K562 (cell line): ENCODE measurements around the gene ERFL. TPM values are rescaled to one million over a fixed set of nuclear protein-coding genes. Genes with fewer than 3 reads are reported as not detected.

Source experiments
- ATAC-seq: fragments of 200-7000 bp; cut with Tn5 transposase; 3 replicates; pipeline ENCODE4 v1.9.1; 2020; ENCODE audit warnings: moderate library complexity
- BruUV-seq: library from RNA; stranded (reverse); fragments of 400-500 nt; replicated peaks from 2 replicates; lab custom pipeline; 2021; lab: Mats Ljungman, UMichigan
- CTCF ChIA-PET: fragments of 300-600 bp; formaldehyde crosslinking; extraction: SDS; loops from one replicate; lab custom pipeline; 2021; ENCODE audit warnings: low intra/inter-chr PET ratio; lab: Yijun Ruan, JAX
- POLR2A ChIA-PET: fragments of 300-600, 350-650 bp; sonication (Branson Sonifier 250); formaldehyde crosslinking; extraction: SDS; loops from one replicate; lab custom pipeline; 2021; ENCODE audit warnings: antibody characterized with exemption, inconsistent platforms; lab: Yijun Ruan, JAX
- DNase-seq, 4 experiments: peaks; one replicate each; pipeline versions ENCODE4 v3.0.0 to v3.0.0-alpha.2; 2011 to 2018; ENCODE audit warnings: low spot score in 3 of 4, mixed read lengths in 3 of 4; ENCODE audit errors: extremely low read depth in 1 of 4
- FAIRE-seq: peaks from 2 replicates; lab custom pipeline; 2011; peaks lifted over from hg19 to GRCh38; lab: Jason Lieb, UNC
- H2AFZ ChIP-seq: 2 replicates; pipeline ENCODE4 v1.6.0; 2011; ENCODE audit warnings: low read depth, low read length, control low read depth, inconsistent platforms
- H3K27ac ChIP-seq: fragments of 200-600 bp; 3 replicates; pipeline ENCODE4 v1.8.0; 2011; ENCODE audit warnings: low read depth, mild to moderate bottlenecking, control low read depth, inconsistent platforms, low read length, moderate library complexity, mixed read lengths; ENCODE audit errors: extremely low read depth
- H3K27me3 ChIP-seq, 2 experiments: fragments of 300-600 bp in 1 of 2; 2 replicates in 1 of 2; 3 replicates in 1 of 2; pipeline versions ENCODE4 v1.6.0 to v1.8.0; 2011; ENCODE audit warnings: inconsistent platforms in 2 of 2, low read length in 2 of 2, mild to moderate bottlenecking in 1 of 2, mixed read lengths in 1 of 2, moderate library complexity in 1 of 2; ENCODE audit not compliant: control insufficient read depth in 2 of 2, insufficient read depth in 2 of 2
- H3K36me3 ChIP-seq: fragments of 300-600 bp; 3 replicates; pipeline ENCODE4 v1.8.0; 2011; ENCODE audit warnings: mild to moderate bottlenecking, low read length, inconsistent platforms; ENCODE audit not compliant: control insufficient read depth, insufficient read depth
- H3K4me1 ChIP-seq, 2 experiments: fragments of 200-600 bp in 1 of 2; replicated peaks in 1 of 2; 2 replicates in 1 of 2; 3 replicates in 1 of 2; pipeline versions ENCODE4 v1.5.1 to v1.8.0; 2011; ENCODE audit warnings: inconsistent platforms in 2 of 2, low read length in 2 of 2, mild to moderate bottlenecking in 1 of 2, mixed read lengths in 1 of 2, moderate library complexity in 1 of 2; ENCODE audit not compliant: control insufficient read depth in 2 of 2, insufficient read depth in 2 of 2
- H3K4me2 ChIP-seq: 2 replicates; pipeline ENCODE4 v1.6.1; 2011; ENCODE audit warnings: low read length, control low read depth, inconsistent platforms, mixed read lengths; ENCODE audit not compliant: insufficient read depth
- H3K4me3 ChIP-seq: fragments of 200-600 bp; sonication (generic), shearing (Covaris generic); 2 replicates; pipeline ENCODE4 v1.5.1; 2016; ENCODE audit warnings: control low read depth, inconsistent platforms
- H3K79me2 ChIP-seq: fragments of 200-600 bp; 3 replicates; pipeline ENCODE4 v1.8.0; 2011; ENCODE audit warnings: low read length, inconsistent platforms; ENCODE audit not compliant: control insufficient read depth, insufficient read depth
- H3K9ac ChIP-seq, 2 experiments: 2 replicates each; pipeline versions ENCODE4 v1.6.0 to v1.6.1; 2011; ENCODE audit warnings: low read depth in 2 of 2, low read length in 2 of 2, control low read depth in 1 of 2, inconsistent platforms in 1 of 2, mild to moderate bottlenecking in 1 of 2, mixed read lengths in 1 of 2; ENCODE audit not compliant: insufficient read depth in 1 of 2
- H3K9me1 ChIP-seq: one replicate; pipeline ENCODE4 v1.6.0; 2011; ENCODE audit warnings: inconsistent platforms, mild to moderate bottlenecking, low read length, moderate library complexity; ENCODE audit not compliant: control insufficient read depth, insufficient read depth
- H3K9me3 ChIP-seq: replicated peaks from 2 replicates; pipeline ENCODE4 v1.5.1; 2011; ENCODE audit warnings: low read depth, low read length, inconsistent platforms; ENCODE audit not compliant: control insufficient read depth, insufficient read depth
- H4K20me1 ChIP-seq: replicated peaks from 2 replicates; pipeline ENCODE4 v1.6.1; 2011; ENCODE audit warnings: low read length, inconsistent platforms, mixed read lengths; ENCODE audit not compliant: control insufficient read depth, insufficient read depth
- CAMTA2 ChIP-seq: fragments of 250-450 bp; sonication (Bioruptor Pico); conservative IDR thresholded peaks from 2 replicates; pipeline ENCODE4 v1.5.1; 2022
- CC2D1A ChIP-seq: fragments of 450-650 bp; IDR thresholded peaks from 2 replicates; pipeline ENCODE4 v1.6.1; 2017; ENCODE audit warnings: mild to moderate bottlenecking
- E2F4 ChIP-seq: sonication (generic); formaldehyde crosslinking; IDR thresholded peaks from 2 replicates; pipeline ENCODE4 v1.8.0; 2022; ENCODE audit warnings: mild to moderate bottlenecking, low read depth, missing genetic modification reagents
- GATAD2A ChIP-seq: fragments of 450-650 bp; IDR thresholded peaks from 2 replicates; pipeline ENCODE4 v1.6.1; 2017
- HINFP ChIP-seq: fragments of 450-650 bp; conservative IDR thresholded peaks from 2 replicates; pipeline ENCODE4 v1.6.1; 2016; ENCODE audit warnings: missing genetic modification characterization, low read depth, mild to moderate bottlenecking, control low read depth, missing compliant biosample characterization
- KDM1A ChIP-seq, 2 experiments: fragments of 450-650 bp; IDR thresholded peaks; 2 replicates each; pipeline ENCODE4 v1.6.1; 2016; ENCODE audit warnings: mild to moderate bottlenecking in 2 of 2
- MAX ChIP-seq: sonication (generic); formaldehyde crosslinking; IDR thresholded peaks from 2 replicates; pipeline ENCODE4 v1.9.0; 2022; ENCODE audit warnings: mild to moderate bottlenecking, missing genetic modification reagents
- NR2C1 ChIP-seq, 2 experiments: fragments of 450-650 bp; IDR thresholded peaks; 2 replicates each; pipeline ENCODE4 v1.6.1; 2017; ENCODE audit warnings: mild to moderate bottlenecking in 2 of 2, antibody characterized with exemption in 1 of 2, inconsistent platforms in 1 of 2, missing compliant biosample characterization in 1 of 2, missing genetic modification characterization in 1 of 2
- POLR2A ChIP-seq: fragments of 450-650 bp; conservative IDR thresholded peaks from 2 replicates; pipeline ENCODE4 v1.6.1; 2016
- SIN3A ChIP-seq, 2 experiments: fragments of 150-350 bp in 1 of 2; IDR thresholded peaks; 2 replicates each; pipeline ENCODE4 v1.6.1; 2011 to 2016; ENCODE audit warnings: borderline replicate concordance in 2 of 2, low read depth in 2 of 2, low read length in 2 of 2, mild to moderate bottlenecking in 2 of 2, moderate library complexity in 2 of 2; ENCODE audit not compliant: control insufficient read depth in 1 of 2
- SMAD1 ChIP-seq: fragments of 150-350 bp; IDR thresholded peaks from 2 replicates; pipeline ENCODE4 v1.6.1; 2014; ENCODE audit warnings: low read length, low read depth; ENCODE audit not compliant: partially characterized antibody
- TBL1XR1 ChIP-seq, 2 experiments: IDR thresholded peaks; 2 replicates each; pipeline ENCODE4 v1.6.1; 2012; ENCODE audit warnings: improper control_type of control experiment in 2 of 2, low read length in 2 of 2, mild to moderate bottlenecking in 1 of 2
- ZBTB34 ChIP-seq: fragments of 250-450 bp; sonication (Bioruptor Pico); IDR thresholded peaks from 2 replicates; pipeline ENCODE4 v1.8.0; 2021; ENCODE audit warnings: mild to moderate bottlenecking, moderate library complexity
- ZBTB9 ChIP-seq: fragments of 450-650 bp; formaldehyde crosslinking; IDR thresholded peaks from 2 replicates; pipeline ENCODE4 v1.4.0; 2020; ENCODE audit warnings: mild to moderate bottlenecking, moderate library complexity
- ZNF583 ChIP-seq: fragments of 250-450 bp; sonication (Bioruptor Pico); IDR thresholded peaks from 2 replicates; pipeline ENCODE4 v1.4.0; 2020
- WGBS: fragments of 100-300 bp; shearing (Covaris generic); methylation state at CpG from one replicate; pipeline ENCODE4 v1.1.6; 2016; ENCODE audit warnings: low coverage, mixed read lengths; ENCODE audit not compliant: insufficient coverage; ENCODE audit errors: missing lambda C conversion rate; 5-methylcytosine and 5-hydroxymethylcytosine counted together
- in situ Hi-C: fragments of 300-500 bp; cut with MboI; formaldehyde crosslinking; loops from 4 replicates; pipeline ENCODE4 v1.15.0; 2018; ENCODE audit warnings: inconsistent platforms, mixed read lengths
- intact Hi-C: fragments of 100-400 bp; cut with micrococcal nuclease; formaldehyde crosslinking; loops from 2 replicates; pipeline ENCODE4 v1.14.2; 2022
- polyA plus RNA-seq, 8 experiments: library from polyadenylated mRNA; depleted of rRNA in 4 of 8; stranded (reverse) in 5 of 8; unstranded in 3 of 8; fragments of >200 nt; fragmentation: Nextera tagmentation in 2 of 8; fragmentation: Illumina TruSeq in 1 of 8; extraction: Ambion mirVana in 2 of 8; extraction: Trizol in 1 of 8; gene quantifications; 2 replicates each; pipeline versions ENCODE4 v1.2.1 to v1.2.3, GENCODE V29; 2011 to 2014; ENCODE audit warnings: inconsistent platforms in 1 of 8, missing spikeins in 1 of 8
- total RNA-seq, 7 experiments: library from RNA; depleted of rRNA in 6 of 7; stranded (reverse); fragments of >200 nt in 6 of 7; fragmentation: Illumina TruSeq in 2 of 7; extraction: Trizol in 2 of 7; gene quantifications; 2 replicates each; pipeline versions ENCODE4 v1.2.1 to v1.2.3, GENCODE V29; 2011 to 2021; ENCODE audit warnings: low replicate concordance in 1 of 7

ERFL gene
- total and polyA plus RNA-seq, 9 of the 15 experiments (the other 6 are each of a cell fraction or from before 2014, with no cell fraction given) = 0.07 to 0.75 (median 0.32) TPM; not detected in 4

GRCh38 chr19:41877916-41878905 is 50.0 kb downstream of the ERFL start:
- Histone ChIP-seq H3K4me3 (no peak overlapping the region), H3K9ac (peak overlapping the region; percentile 31 to 86; a peak in 3 of 4 replicates), H3K4me2 (peak overlapping the region; percentile 32; the same call in 1 of the 2 replicates), H3K9me3 (no peaks in the 10 kb centered on the region), H3K36me3 (no peaks in the 10 kb centered on the region), H3K9me1 (no peaks in the 10 kb centered on the region), H2AFZ (peak overlapping the region; percentile 86), H3K4me1 (peaks cover 34 to 60% of the 10 kb centered on the region in 2 experiments), H3K27ac (peak overlapping the region; percentile 60), H3K27me3 (no peaks in the 10 kb centered on the region), H3K79me2 (peaks cover under 1% of the 10 kb centered on the region; the same call in 1 of the 3 replicates), H4K20me1 (no peaks in the 10 kb centered on the region)
- no TSS peak for BruUV-seq
- ATAC-seq = peak; percentile 13
- FAIRE-seq = peak; percentile 67
- ChIA-PET POLR2A (interaction anchor here (1.7 kb wide), 1 partner anchor 15 kb away, joined by 5 read pairs; no protein-coding TSS in a partner anchor), CTCF (no interaction called here)
- 48% methylated on average over 11 of the region's 17 CpGs for WGBS
- intact Hi-C loops = no loop called here
- in situ Hi-C loops = no loop called here
- DNase-seq = peak in 1 of 4 experiments; percentile 51
- TF ChIP-seq ZNF583 (0 out of 2 replicates have a peak, but pooled peaks have one; percentile 34), E2F4 (CRISPR knock-in tag) (no peak), SIN3A (IDR thresholded peaks at IDR 0.05; ENCODE audit: borderline replicate concordance in 2 of 2, control insufficient read depth in 1 of 2, low read depth in 2 of 2, low read length in 2 of 2) (no peak), MAX (CRISPR knock-in tag) (no peak), HINFP (no peak), ZBTB34 (CRISPR knock-in tag) (no peak), ZBTB9 (CRISPR knock-in tag) (no peak), NR2C1 (IDR thresholded peaks at IDR 0.05) (peak; percentile 70), NR2C1 (tag; IDR thresholded peaks at IDR 0.05) (no peak), CAMTA2 (no peak), TBL1XR1 (IDR thresholded peaks at IDR 0.05; ENCODE audit: low read length in 2 of 2) (no peak), SMAD1 (no peak), GATAD2A (no peak), POLR2A (no peak), CC2D1A (no peak), KDM1A (IDR thresholded peaks at IDR 0.05) (0 out of 4 replicates have a peak, but pooled peaks of 1 of the 2 experiments have one; percentile 33)
